ENCODE data around the gene SCG5. TPM values are rescaled to one million over a fixed set of nuclear protein-coding genes. Genes with fewer than 3 reads are reported as not detected.

Gene SCG5
- total RNA-seq, 1 donor from 2014 or later: 5.0 TPM

- no peak for DNase-seq
Observed at GRCh38 chr15:32659340-32660155, 18.0 kb downstream of the SCG5 start.

- no peak for DNase-seq
Observed at GRCh38 chr15:32663671-32664070, 22.2 kb downstream of the SCG5 start.

GRCh38 chr15:32664796-32665195, 23.3 kb downstream of the SCG5 start:
- no peak for DNase-seq

- DNase-seq: no peak
Observed at GRCh38 chr15:32667321-32667720, 25.8 kb downstream of the SCG5 start.

- DNase-seq: no peak
Observed at GRCh38 chr15:32668942-32669341, 27.4 kb downstream of the SCG5 start.

GRCh38 chr15:32669896-32670611, 28.5 kb downstream of the SCG5 start:
- DNase-seq: peak; percentile 78

GRCh38 chr15:32670623-32671022, 29.1 kb downstream of the SCG5 start:
- DNase-seq: no peak

- DNase-seq: peak; percentile 65
Observed at GRCh38 chr15:32671339-32672325, 30.1 kb downstream of the SCG5 start.

- no peak for DNase-seq
Observed at GRCh38 chr15:32674681-32675080, 33.2 kb downstream of the SCG5 start.

GRCh38 chr15:32675466-32675865, 34.0 kb downstream of the SCG5 start:
- DNase-seq: no peak

GRCh38 chr15:32676169-32676568, 34.7 kb downstream of the SCG5 start:
- no peak for DNase-seq

- DNase-seq: no peak
Observed at GRCh38 chr15:32677238-32677750, 35.8 kb downstream of the SCG5 start.

- DNase-seq: no peak
Observed at GRCh38 chr15:32679298-32679690, 37.8 kb downstream of the SCG5 start.

GRCh38 chr15:32682569-32682968, 41.1 kb downstream of the SCG5 start:
- DNase-seq: peak; percentile 63

- no peak for DNase-seq
Observed at GRCh38 chr15:32682977-32683630, 41.6 kb downstream of the SCG5 start.

- no peak for DNase-seq
Observed at GRCh38 chr15:32683906-32684584, 42.5 kb downstream of the SCG5 start.

- peak; percentile 57 for DNase-seq
Observed at GRCh38 chr15:32685576-32685975, 44.1 kb downstream of the SCG5 start.

- no peak for DNase-seq
Observed at GRCh38 chr15:32687556-32687955, 46.0 kb downstream of the SCG5 start.

GRCh38 chr15:32688151-32688639, 46.7 kb downstream of the SCG5 start:
- DNase-seq: no peak

GRCh38 chr15:32690941-32691688, 49.6 kb downstream of the SCG5 start:
- DNase-seq: no peak

All from skin of body (tissue), 2 donors.